Activated CD8-positive, alpha-beta memory T cell treated with anti-CD3 and anti-CD28 coated beads, Interleukin-2, amount 50 U/mL, for 1 hour (primary cell): ENCODE measurements around the gene VAT1.

Experiments used
- DNase-seq: peaks from one replicate; pipeline ENCODE4 v3.0.0-alpha.2; 2020; ENCODE audit errors: extremely low read depth

VAT1 gene

GRCh38 chr17:43027091-43028032, 5.2 kb upstream of the VAT1 start:
- DNase-seq: no peak

DNA sequence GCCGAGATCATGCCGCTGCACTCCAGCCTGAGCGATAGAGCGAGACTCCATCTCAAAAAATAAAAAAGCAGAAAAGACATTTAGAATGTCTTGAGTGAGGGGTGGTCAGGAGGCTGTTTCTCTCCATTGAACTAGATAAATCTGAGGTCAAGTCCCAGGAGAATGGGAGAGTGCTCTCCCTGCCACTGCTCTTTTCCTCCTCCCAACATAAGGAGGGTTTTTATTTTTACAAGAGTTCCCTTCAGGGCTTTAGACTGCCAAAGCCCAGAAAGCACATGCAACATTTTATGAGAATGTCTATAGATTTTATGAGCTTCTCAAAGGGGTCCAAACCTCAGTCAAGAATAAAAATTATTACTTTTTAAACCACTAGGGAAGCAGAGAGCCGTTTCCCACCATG, 4.4 kb upstream of the VAT1 start:
- DNase-seq: no peak

- no peak for DNase-seq
Observed at GRCh38 chr17:43025766-43026537, 3.8 kb upstream of the VAT1 start.

- no peak for DNase-seq
Observed at GRCh38 chr17:43025290-43025657, 3.1 kb upstream of the VAT1 start.

DNA sequence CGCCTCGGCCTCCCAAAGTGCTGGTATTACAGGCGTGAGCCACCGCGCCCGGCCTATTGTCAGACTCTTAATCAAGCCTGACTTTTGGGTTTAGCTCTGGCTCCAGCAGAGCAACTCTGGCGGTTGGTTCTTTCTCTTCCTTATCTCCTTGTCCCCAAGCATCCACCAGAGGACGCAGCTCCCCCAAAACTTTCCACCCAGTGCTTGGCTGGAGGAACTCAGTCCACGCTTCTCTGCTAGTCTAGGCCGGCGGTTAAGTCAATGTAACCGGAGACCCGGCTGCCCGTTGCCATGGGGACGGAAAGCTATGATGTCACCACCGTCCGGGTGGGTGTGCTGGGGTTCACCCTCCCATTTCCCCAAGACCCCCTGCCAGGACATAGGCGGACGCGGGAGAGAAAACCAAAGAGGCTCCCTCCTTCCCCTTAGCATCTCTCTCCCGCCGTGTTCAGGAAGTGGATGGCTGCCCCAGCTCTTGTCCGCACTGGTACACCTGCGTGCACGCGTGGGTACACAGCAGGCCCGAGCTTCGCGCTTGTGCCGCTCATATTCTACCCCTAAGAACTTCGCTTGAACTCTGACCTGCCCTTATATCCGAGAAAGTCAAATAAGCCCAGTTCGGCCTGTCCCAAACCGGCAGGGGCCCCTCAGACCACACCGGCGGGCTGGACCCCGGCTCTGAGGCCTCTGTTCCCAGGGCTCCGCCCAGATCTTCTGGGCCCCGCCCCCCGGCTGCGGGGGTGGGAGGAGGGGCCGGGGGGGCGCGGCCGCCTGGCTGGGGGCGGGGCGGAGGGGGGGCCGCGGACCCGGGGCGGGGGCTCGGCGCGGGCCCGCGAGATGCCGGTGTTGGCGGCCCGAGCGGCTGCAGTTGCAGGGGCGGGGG, 2.5 kb upstream of the VAT1 start, which contains the start of gene RND2:
RND2 (plus strand) TSS at position 825 of the 883 bp plus-strand sequence. CDS start 117 bp downstream, outside the sequence.
- peak; percentile 62 for DNase-seq

DNA sequence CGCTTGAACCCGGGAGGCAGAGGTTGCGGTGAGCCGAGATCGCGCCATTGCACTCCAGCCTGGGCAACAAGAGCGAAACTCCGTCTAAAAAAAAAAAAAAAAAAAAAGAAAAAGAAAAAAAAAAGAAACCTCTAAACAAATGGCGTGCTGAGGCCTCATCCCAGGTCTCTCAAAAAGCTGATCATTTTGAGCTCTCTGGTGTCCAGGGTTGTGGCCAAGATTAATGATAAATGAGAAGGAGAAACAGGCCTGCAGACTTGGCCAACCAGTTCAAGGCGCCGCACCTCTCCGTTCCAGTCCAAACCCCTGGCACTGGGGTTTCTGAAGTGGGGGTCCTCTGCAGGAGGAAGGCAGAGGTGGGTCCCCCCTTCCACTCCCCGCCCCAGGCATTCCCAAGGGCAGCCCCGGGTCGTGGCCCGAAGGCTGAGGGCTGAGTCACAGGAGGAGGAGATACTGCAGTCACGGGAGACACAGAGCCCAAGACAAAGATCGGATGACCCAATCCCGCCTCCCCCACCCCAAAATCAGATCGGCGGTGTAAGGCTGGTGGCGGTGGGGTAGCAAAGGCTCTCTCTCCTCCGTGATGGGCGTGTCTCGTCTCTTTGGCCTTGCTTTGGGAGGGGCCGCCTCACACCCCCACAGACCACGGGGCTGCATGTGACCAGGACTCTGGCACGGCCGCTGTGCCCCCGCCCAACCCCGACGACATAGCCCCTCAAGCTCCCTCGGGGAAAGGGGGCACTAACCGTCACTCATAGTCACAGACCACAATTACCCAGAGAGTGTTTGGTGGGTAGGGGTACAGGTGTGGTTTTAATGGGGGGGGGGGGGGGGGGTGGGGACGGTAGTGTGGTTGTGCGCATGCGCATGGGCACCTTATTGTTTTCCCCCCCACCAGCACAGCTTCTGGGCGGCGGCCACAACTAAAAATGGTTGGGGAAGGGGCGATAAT, 1.1 kb downstream of the VAT1 start:
- no peak for DNase-seq

GRCh38 chr17:43020030-43020621, 2.1 kb downstream of the VAT1 start:
- DNase-seq: no peak

DNA sequence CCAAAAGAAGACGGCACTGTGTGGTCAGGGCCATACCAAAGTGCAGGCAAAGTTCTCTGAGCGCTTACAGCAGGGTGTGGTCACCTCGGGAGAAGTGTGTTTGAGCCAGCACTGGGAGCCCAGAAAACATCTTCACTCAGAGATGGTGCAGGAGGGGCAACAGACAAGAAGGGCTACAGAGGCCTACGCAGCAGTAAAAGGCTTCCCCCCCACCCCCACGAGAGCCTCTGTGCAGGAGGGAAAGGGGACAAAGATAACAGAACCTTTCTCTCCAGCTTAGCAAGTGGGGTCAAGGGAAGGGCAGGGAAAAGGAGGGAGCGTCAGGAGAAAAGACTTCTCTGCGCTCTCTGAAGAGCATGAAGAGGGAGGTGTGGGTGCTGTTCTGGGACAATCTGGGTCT, 2.8 kb downstream of the VAT1 start:
- no peak for DNase-seq

- no peak for DNase-seq
Observed at GRCh38 chr17:43018932-43019331, 3.3 kb downstream of the VAT1 start.

DNA sequence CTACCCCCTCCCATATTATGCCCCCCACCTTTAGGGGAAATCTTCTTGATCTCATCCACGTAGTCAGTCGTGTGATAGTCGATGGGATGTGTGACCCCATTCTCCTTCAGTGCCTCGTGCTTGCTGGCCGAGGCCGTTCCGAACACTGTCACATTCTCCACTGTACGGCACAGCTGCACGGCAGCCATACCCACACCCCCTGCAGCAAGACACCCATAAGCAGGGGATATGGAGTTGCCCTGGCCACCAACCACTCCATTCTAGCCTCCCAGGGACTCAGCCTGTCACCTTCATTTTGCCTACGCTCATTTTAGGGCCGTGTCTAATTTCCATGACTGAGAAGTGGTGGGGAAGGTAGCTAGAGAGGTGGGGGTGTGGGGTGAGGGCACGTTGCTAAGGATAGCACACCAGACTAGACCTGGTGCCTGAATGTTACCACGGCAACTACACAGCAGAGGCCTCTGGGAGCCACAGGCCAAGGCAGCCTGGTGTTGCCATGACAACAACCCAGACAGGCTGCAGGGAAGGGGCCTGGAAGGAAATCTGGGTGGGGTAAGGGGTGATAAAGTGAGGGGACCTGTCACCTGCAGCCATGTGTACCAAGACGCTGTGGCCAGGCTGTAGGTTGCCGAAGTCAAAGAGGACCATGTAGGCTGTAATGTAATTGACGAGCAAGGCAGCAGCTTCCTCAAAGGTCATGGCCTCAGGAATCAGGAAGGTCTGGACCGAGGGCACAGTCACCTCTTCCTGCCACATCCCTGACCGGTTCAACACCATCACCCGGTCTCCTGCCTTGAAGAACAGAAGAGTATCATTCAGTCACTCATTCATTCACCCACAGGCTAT, 4.0 kb downstream of the VAT1 start:
- no peak for DNase-seq

DNA sequence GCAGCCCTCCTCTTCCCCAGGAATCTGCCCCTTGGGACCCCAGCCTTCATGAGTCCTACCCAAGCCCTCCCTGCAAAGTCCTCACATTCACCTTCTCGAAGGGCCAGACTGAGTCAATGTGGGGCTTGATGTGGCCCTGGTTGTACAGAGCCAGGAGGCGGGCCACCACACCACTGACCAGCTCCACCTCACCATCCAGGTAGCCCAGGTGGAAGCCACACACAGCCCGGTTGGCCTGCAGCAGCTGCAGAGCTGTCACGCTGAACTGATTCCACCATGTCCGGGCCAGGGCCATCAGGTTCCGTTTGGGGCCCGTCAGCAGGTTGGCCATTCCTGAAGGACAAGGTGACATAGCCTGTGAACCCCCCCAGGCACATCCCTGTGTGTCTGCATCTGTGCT, 6.0 kb downstream of the VAT1 start:
- no peak for DNase-seq

- DNase-seq: no peak
Observed at GRCh38 chr17:43015579-43015978, 6.6 kb downstream of the VAT1 start.

- no peak for DNase-seq
Observed at GRCh38 chr17:43014649-43015542, 7.3 kb downstream of the VAT1 start.

- no peak for DNase-seq
Observed at GRCh38 chr17:43014020-43014648, 8.1 kb downstream of the VAT1 start.

GRCh38 chr17:43013296-43013695, 8.9 kb downstream of the VAT1 start:
- DNase-seq: no peak

GRCh38 chr17:43011728-43012472, 10.3 kb downstream of the VAT1 start:
- no peak for DNase-seq

GRCh38 chr17:43010667-43011308, 11.4 kb downstream of the VAT1 start:
- no peak for DNase-seq
